Right lobe of liver (tissue), 6 donors: ENCODE measurements around the gene MBD6. TPM values are rescaled to one million over a fixed set of nuclear protein-coding genes. Genes with fewer than 3 reads are reported as not detected.
"Not testable (repeated sequence)": the region's sequence is repeated elsewhere in the genome, so short reads cannot be mapped to it uniquely, and the experiment has no call there.

Source experiments
- ATAC-seq, 4 donors: fragments of 200-7000 bp; cut with Tn5 transposase; one replicate each; pipeline ENCODE4 v1.9.1; 2020; ENCODE audit warnings: mild to moderate bottlenecking in 4 of 4, moderate library complexity in 4 of 4
- DNase-seq, 3 donors: peaks; one replicate each; pipeline ENCODE4 v3.0.0-alpha.2; 2020
- H3K27ac ChIP-seq, 3 donors: fragments of 200-600 bp; one replicate each; pipeline ENCODE4 v1.8.0; 2022
- H3K27me3 ChIP-seq, 2 donors: fragments of 200-600 bp; one replicate each; pipeline ENCODE4 v1.8.0; 2022
- H3K36me3 ChIP-seq, 4 donors: fragments of 200-600 bp; sonication (generic) in 1 of 4; one replicate each; pipeline versions ENCODE4 v1.5.1 to v1.8.0; 2017 to 2022; ENCODE audit warnings: control low read depth in 1 of 4
- H3K4me1 ChIP-seq, 4 donors: fragments of 200-600 bp; sonication (generic) in 1 of 4; one replicate each; pipeline versions ENCODE4 v1.5.1 to v1.8.0; 2017 to 2022; ENCODE audit warnings: control low read depth in 1 of 4
- H3K4me3 ChIP-seq, 3 donors: fragments of 200-600 bp; one replicate each; pipeline ENCODE4 v1.8.0; 2022
- H3K9me3 ChIP-seq, 4 donors: fragments of 200-600 bp; sonication (generic) in 1 of 4; one replicate each; pipeline versions ENCODE4 v1.5.1 to v1.8.0; 2017 to 2022; ENCODE audit warnings: control low read depth in 1 of 4
- POLR2A ChIP-seq: fragments of 450-650 bp; IDR thresholded peaks from one replicate; pipeline ENCODE4 v1.6.1; 2017; ENCODE audit warnings: antibody characterized with exemption, mild to moderate bottlenecking
- WGBS: methylation state at CpG from one replicate; pipeline ENCODE4 v1.1.6; 2018; ENCODE audit warnings: low coverage, low lambda C conversion rate; ENCODE audit not compliant: insufficient coverage; ENCODE audit errors: missing lambda C conversion rate; 5-methylcytosine and 5-hydroxymethylcytosine counted together
- intact Hi-C, 2 donors: fragments of 100-400 bp; cut with DNase I; formaldehyde crosslinking; loops; one replicate each; pipeline versions ENCODE4 v1.11.2 to v1.14.1; 2022
- total RNA-seq, 6 experiments: library from RNA; depleted of rRNA in 2 of 6; stranded (reverse); fragments of >200 nt in 2 of 6; fragmentation: NEBNext Ultra II Directional in 3 of 6; extraction: Animal tissue kit (Norgen Biotek cat#: 25700) in 3 of 6; gene quantifications; one replicate each; pipeline versions ENCODE4 v1.1.0 to v1.2.4, GENCODE V29; 2016 to 2023
- TF ChIP-seq, protein P1 (sequence below), 4 donors: fragments of 200-600 bp in 3 of 4; fragments of 450-650 bp in 1 of 4; IDR thresholded peaks; one replicate each; pipeline versions ENCODE4 v1.5.1 to v1.8.0; 2016 to 2022; ENCODE audit warnings: antibody characterized with exemption in 4 of 4, mild to moderate bottlenecking in 2 of 4
- donor health status: DM: no; HTN: yes; CAD: no.
- donor health status: DM: no; HTN: no; CAD: no.
- donor health status: DM: no; HTN: no; CAD: no.
- donor health status: DM: no; HTN: yes; CAD: no.
- donor health status: DM: no; HTN: yes; CAD: no.

Gene MBD6
- total RNA-seq, 6 experiments from 2014 or later: 7.4 to 61.1 (median 39.3) TPM

DNA sequence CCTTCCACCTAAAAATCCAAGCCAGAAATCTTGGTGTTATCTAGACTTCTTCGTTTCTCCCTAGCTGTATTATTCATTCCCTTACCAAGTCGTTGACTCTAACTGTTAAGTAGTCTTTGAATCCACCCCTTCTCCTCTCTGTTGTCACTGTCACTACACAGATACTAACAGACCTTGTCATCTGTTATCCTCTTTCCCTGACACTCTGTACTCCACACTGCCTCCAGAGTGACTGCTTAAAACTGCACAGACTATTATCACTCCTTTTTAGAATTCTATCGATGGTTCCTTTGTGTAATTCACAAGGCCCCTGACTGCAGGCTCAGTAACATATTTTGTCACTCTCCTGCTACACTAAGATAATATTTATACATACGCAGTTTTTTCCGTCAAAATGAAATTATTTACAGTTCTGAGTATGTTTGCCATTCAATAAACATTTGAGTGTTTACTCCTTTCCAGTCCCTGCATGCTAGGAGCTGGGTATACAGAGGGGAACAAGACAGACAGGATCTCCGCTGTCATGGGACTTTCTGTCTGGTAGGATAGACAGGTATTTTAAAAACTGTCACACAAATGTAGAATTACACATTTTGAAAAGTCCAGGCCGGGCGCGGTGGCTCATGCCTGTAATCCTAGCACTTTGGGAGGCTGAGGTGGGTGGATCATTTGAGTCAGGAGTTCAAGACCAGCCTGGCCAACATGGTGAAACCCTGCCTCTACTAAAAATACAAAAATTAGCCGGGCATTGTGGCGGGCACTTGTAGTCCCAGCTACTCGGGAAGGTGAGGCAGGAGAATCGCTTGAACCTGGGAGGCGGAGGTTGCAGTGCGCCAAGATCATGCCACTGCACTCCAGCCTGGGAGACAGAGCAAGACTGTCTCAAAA lies 31.0 kb upstream of the MBD6 start:
- WGBS: 85% methylated on average over 15 of the region's 15 CpGs
- DNase-seq (no peak), ATAC-seq (no peak)
- TF ChIP-seq, protein P1, sequence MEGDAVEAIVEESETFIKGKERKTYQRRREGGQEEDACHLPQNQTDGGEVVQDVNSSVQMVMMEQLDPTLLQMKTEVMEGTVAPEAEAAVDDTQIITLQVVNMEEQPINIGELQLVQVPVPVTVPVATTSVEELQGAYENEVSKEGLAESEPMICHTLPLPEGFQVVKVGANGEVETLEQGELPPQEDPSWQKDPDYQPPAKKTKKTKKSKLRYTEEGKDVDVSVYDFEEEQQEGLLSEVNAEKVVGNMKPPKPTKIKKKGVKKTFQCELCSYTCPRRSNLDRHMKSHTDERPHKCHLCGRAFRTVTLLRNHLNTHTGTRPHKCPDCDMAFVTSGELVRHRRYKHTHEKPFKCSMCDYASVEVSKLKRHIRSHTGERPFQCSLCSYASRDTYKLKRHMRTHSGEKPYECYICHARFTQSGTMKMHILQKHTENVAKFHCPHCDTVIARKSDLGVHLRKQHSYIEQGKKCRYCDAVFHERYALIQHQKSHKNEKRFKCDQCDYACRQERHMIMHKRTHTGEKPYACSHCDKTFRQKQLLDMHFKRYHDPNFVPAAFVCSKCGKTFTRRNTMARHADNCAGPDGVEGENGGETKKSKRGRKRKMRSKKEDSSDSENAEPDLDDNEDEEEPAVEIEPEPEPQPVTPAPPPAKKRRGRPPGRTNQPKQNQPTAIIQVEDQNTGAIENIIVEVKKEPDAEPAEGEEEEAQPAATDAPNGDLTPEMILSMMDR (IDR thresholded peaks at IDR 0.05): peak in 1 of 4 donors; percentile 11
- TF ChIP-seq POLR2A: no peak
- Histone ChIP-seq H3K36me3 (peaks cover 0 to 30% (median 19%) of the 10 kb centered on the region in 4 donors), H3K4me1 (peaks cover 0 to 9% (median 4%) of the 10 kb centered on the region in 4 donors), H3K4me3 (no peak overlapping the region), H3K27ac (no peak overlapping the region), H3K27me3 (no peaks in the 10 kb centered on the region), H3K9me3 (no peaks in the 10 kb centered on the region)
- intact Hi-C loops: no loop called here

- H3K27me3 ChIP-seq, H3K4me3 ChIP-seq, H3K4me1 ChIP-seq, ATAC-seq, H3K9me3 ChIP-seq, DNase-seq, H3K27ac ChIP-seq, intact Hi-C loops: not testable (repeated sequence)
- peaks cover 0 to 55% (median 23%) of the 10 kb centered on the region in 4 donors for H3K36me3 ChIP-seq
- 75% methylated on average over 4 of the region's 48 CpGs for WGBS
Observed at GRCh38 chr12:57495051-57495701, 27.4 kb upstream of the MBD6 start.

DNA sequence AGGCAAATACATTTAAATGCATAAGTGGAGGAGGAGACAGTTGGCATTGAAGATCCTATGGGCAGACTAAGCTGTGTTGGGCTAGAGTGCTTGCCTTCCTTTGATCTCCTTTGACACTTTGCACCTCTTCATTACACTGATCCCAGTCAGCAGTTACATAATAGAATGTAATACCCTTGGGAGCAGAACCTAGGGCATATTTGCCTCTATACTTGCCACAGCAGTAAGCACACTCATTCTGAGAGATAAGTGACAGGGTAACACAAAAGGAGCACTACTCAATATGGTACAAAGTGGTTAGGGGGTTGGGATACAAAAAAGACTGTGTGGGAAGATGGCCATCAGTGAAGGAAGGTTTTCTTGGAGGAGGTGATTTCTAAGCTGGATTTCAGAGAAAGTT lies 25.8 kb upstream of the MBD6 start:
- TF ChIP-seq, protein P1 (IDR thresholded peaks at IDR 0.05): no peak
- no peak for TF ChIP-seq POLR2A
- intact Hi-C loops: no loop called here
- Histone ChIP-seq H3K9me3 (no peaks in the 10 kb centered on the region), H3K36me3 (peaks cover 0 to 50% (median 19%) of the 10 kb centered on the region in 4 donors), H3K27me3 (no peaks in the 10 kb centered on the region), H3K4me3 (no peak overlapping the region), H3K4me1 (no peaks in the 10 kb centered on the region), H3K27ac (no peak overlapping the region)
- DNase-seq (no peak), ATAC-seq (no peak)

DNA sequence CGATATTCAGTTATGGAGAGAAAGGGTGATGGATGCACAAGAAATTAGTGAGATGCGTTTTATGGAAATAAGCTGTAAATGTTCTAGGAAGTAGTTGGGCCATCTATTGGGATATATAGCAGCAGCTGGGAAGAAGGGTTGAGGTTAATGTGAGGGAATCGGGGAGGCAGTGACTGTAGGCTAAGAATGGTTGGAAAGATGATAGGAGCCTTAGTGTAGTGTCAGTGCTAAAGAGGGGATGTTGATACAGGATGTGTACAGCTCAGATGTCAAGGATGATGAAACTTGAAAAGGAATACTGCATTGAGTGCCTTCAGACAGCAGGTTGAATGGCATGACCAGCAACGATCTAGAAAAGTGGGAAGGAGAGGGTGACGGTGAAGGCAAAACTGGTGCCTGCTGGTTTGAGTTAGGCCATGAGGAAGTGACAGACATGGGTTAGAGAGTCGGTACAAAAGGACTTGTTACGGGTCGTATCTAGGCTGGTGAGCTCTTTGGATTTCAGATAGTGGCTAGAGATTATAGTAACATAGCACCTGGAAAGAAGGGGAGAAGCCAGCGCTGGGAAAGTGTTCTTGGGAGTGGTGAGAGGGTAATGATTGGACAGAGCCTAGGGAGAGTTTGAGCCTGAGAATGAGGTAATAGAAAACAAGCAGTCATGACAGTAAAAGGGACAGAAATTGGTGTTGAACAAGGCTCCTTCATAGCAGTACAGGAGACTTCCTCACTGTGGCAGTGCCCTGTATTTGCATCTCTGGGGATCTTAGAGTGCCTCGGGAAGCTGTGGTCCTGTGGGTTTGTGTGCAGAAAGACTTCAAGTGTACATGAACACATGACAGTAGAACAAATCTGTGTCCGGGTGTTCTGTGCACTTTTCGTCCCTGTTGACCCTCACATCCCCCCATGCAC lies 25.1 kb upstream of the MBD6 start:
- H3K27ac ChIP-seq: no peak overlapping the region
- H3K9me3 ChIP-seq: no peaks in the 10 kb centered on the region
- no peak for TF ChIP-seq POLR2A
- TF ChIP-seq, protein P1 (IDR thresholded peaks at IDR 0.05): no peak
- no peaks in the 10 kb centered on the region for H3K27me3 ChIP-seq
- no peak overlapping the region for H3K4me3 ChIP-seq
- WGBS: 95% methylated on average over 10 of the region's 12 CpGs
- DNase-seq (no peak), ATAC-seq (no peak)
- intact Hi-C loops: no loop called here
- H3K36me3 ChIP-seq: peaks cover 0 to 50% (median 19%) of the 10 kb centered on the region in 4 donors
- H3K4me1 ChIP-seq: no peaks in the 10 kb centered on the region
